ENCODE results near the gene METTL2B.
A peak's percentile ranks its signal among the peaks of the same experiment; 100 is the strongest.

The METTL2B gene

GRCh38 chr7:128476402-128477335, at the start of gene METTL2B:
TSS of gene METTL2B (plus strand) at chr7:128476748. CDS start at chr7:128476766, 18 bp downstream.
- peak; percentile 89 to 92 for DNase-seq

GRCh38 chr7:128427289-128427891, 49.2 kb upstream of the METTL2B start:
- peak in 1 of 2 donors; percentile 64 for DNase-seq

GRCh38 chr7:128430207-128430606, 46.3 kb upstream of the METTL2B start:
- no peak for DNase-seq

GRCh38 chr7:128431221-128431620, 45.3 kb upstream of the METTL2B start:
- DNase-seq: no peak

- DNase-seq: no peak
Observed at GRCh38 chr7:128431754-128432153, 44.8 kb upstream of the METTL2B start.

- DNase-seq: no peak
Observed at GRCh38 chr7:128434413-128435326, 41.9 kb upstream of the METTL2B start.

- DNase-seq: no peak
Observed at GRCh38 chr7:128435327-128435686, 41.2 kb upstream of the METTL2B start.

GRCh38 chr7:128437426-128438332, 38.9 kb upstream of the METTL2B start:
- DNase-seq: no peak

GRCh38 chr7:128442356-128442755, 34.2 kb upstream of the METTL2B start:
- no peak for DNase-seq

GRCh38 chr7:128443831-128444600, 32.5 kb upstream of the METTL2B start:
- no peak for DNase-seq

- no peak for DNase-seq
Observed at GRCh38 chr7:128446306-128446705, 30.2 kb upstream of the METTL2B start.

GRCh38 chr7:128447941-128448564, 28.5 kb upstream of the METTL2B start:
- DNase-seq: no peak

- no peak for DNase-seq
Observed at GRCh38 chr7:128448751-128449302, 27.7 kb upstream of the METTL2B start.

- DNase-seq: no peak
Observed at GRCh38 chr7:128450409-128450808, 26.1 kb upstream of the METTL2B start.

GRCh38 chr7:128450913-128451312, 25.6 kb upstream of the METTL2B start:
- no peak for DNase-seq

- no peak for DNase-seq
Observed at GRCh38 chr7:128452552-128452951, 24.0 kb upstream of the METTL2B start.

- no peak for DNase-seq
Observed at GRCh38 chr7:128453836-128454804, 22.4 kb upstream of the METTL2B start.

GRCh38 chr7:128454808-128455542, 21.6 kb upstream of the METTL2B start:
- DNase-seq: no peak

Measured in CD4-positive, alpha-beta T cell treated with Interleukin-1 beta for 1 hour (primary cell).